NCI-H748 (cell line): ENCODE results near the gene TSPAN17.
"Not testable (repeated sequence)": the region's sequence is repeated elsewhere in the genome, so short reads cannot be mapped to it uniquely, and the experiment has no call there.

Experiments used
- DNase-seq: peaks from one replicate; lab custom pipeline; 2025; ENCODE audit not compliant: unreplicated experiment; lab: John Stamatoyannopoulos, UW

The TSPAN17 gene

GRCh38 chr5:176676361-176676824 lies 29.1 kb downstream of the TSPAN17 start:
- DNase-seq = no peak

- DNase-seq = no peak
These were observed 30.1 kb downstream of the TSPAN17 start for GRCh38 chr5:176677209-176677939.

- DNase-seq = no peak
These were observed 31.3 kb downstream of the TSPAN17 start for GRCh38 chr5:176678584-176678983.

- no peak for DNase-seq
These were observed 32.3 kb downstream of the TSPAN17 start for GRCh38 chr5:176679365-176680225.

- no peak for DNase-seq
These were observed 32.9 kb downstream of the TSPAN17 start for GRCh38 chr5:176680226-176680563.

- no peak for DNase-seq
These were observed 34.8 kb downstream of the TSPAN17 start for GRCh38 chr5:176682016-176682531.

- no peak for DNase-seq
These were observed 37.7 kb downstream of the TSPAN17 start for GRCh38 chr5:176685010-176685409.

- DNase-seq = no peak
These were observed 40.0 kb downstream of the TSPAN17 start for GRCh38 chr5:176687247-176687646.

- no peak for DNase-seq
These were observed 40.6 kb downstream of the TSPAN17 start for GRCh38 chr5:176687881-176688280.

- no peak for DNase-seq
These were observed 43.6 kb downstream of the TSPAN17 start for GRCh38 chr5:176690911-176691310.

- DNase-seq = no peak
These were observed 44.2 kb downstream of the TSPAN17 start for GRCh38 chr5:176691524-176691923.

GRCh38 chr5:176692326-176692725 lies 45.0 kb downstream of the TSPAN17 start:
- peak; percentile 44 for DNase-seq

GRCh38 chr5:176692839-176693476 lies 45.7 kb downstream of the TSPAN17 start:
- DNase-seq = peak; percentile 94

- DNase-seq = peak; percentile 67
These were observed 46.2 kb downstream of the TSPAN17 start for GRCh38 chr5:176693477-176693851.

- DNase-seq = no peak
These were observed 46.9 kb downstream of the TSPAN17 start for GRCh38 chr5:176694146-176694545.

- no peak for DNase-seq
These were observed 47.3 kb downstream of the TSPAN17 start for GRCh38 chr5:176694631-176695030.

GRCh38 chr5:176695073-176695472 lies 47.8 kb downstream of the TSPAN17 start:
- DNase-seq = no peak

GRCh38 chr5:176697267-176697933 lies 50.1 kb downstream of the TSPAN17 start:
- no peak for DNase-seq

- peak; percentile 37 for DNase-seq
These were observed 50.8 kb downstream of the TSPAN17 start for GRCh38 chr5:176697934-176698538.

GRCh38 chr5:176699446-176699845 lies 52.2 kb downstream of the TSPAN17 start:
- not testable (repeated sequence) for DNase-seq
